Measurements from ENCODE around the gene PBX1.

PBX1 gene

DNA sequence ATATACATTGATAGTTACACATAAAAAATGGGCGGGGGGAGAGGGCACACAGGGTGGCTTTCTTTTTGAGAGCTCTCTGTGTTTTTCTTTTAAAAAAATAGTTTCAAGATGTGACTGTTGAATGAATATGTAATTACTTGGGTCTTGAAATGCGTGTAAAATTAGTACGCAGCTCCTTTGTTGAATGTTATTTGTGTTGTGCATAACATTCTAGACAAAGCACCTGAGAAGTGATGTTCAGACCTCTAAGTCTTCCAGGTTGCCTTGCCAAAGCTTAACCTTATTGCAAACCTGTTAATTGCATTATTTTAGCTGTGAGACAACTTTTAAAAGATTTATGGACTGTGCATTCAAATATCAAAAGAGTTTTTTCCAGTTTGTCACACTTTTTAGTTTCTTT is 5.4 kb downstream of the PBX1 start:
- DNase-seq, result no peak

DNA sequence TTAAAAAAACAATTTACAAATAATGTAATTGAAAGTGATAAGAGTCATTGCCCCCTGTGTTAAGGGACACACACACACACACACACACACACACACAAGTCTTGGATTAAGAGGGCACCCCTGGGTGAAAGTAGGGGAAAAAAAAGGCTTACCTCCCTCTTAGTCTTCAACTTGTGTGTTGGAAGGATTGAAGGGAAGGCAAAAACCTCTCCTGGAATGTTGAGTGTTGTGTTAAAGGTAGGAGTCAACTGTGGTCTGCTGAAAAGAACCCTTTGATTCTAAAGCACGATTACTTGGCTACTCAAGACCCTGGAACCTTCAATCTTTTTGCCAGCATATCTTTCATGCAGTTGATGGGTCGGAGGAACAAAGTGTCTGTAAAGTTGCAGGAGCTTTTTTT is 6.4 kb downstream of the PBX1 start:
- DNase-seq, result no peak

DNA sequence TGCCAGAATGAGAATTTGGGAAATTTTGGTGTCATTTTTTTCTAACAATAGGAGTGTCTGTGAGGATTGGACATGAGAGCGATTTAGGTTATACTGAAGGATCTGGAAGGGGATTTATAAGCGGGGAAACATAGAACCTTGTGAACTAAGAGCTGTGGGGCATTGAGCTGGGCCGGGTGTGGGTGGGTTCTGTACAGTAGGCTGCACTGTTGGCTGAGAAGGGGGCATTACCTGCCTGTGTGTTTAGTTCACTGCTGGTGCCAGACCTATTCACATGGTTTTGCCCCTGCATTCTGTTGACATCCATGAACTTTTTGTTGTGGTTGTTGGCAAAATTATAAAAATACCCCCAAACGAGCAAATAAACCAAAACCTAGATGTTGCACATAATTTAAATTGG is 8.8 kb downstream of the PBX1 start:
- no peak for DNase-seq

DNA sequence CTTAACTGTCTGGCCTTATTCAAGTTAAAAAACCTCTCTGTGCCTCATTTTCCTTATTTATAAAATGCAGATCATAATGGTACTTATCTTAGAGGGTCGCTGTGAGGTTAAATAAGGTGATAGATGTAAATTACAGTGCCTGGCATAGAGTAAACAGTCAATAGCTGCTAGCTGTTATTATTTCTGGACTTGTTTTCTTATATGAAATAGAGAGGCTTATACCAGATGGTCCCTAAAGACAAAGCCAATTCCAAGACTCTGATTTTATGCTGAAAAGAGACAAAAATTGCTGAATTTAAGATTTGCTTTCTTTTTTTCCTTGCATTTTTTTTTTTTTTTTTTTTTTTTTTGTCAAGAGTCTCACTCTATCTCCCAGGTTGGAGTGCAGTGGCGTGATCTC is 10.3 kb downstream of the PBX1 start:
- DNase-seq, result no peak

DNA sequence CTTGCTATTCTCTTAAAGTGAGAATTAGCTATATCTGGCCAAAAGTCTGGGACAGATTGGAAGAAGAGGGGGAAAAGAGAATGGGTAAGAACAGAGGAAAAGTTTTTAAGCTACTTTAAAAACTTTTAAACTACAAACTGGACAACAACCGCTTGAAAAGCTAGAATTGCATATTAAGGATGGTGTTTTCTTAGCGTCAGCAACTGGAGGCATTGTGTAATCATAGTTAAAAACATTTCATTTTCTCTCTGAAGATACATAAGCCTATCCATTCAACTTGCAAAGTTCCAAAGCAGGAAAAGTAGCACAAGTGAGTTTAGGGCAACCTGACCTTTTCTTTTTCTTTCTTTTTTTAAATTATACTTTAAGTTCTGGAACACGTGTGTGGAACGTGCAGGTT is 10.9 kb downstream of the PBX1 start:
- DNase-seq, result no peak

DNA sequence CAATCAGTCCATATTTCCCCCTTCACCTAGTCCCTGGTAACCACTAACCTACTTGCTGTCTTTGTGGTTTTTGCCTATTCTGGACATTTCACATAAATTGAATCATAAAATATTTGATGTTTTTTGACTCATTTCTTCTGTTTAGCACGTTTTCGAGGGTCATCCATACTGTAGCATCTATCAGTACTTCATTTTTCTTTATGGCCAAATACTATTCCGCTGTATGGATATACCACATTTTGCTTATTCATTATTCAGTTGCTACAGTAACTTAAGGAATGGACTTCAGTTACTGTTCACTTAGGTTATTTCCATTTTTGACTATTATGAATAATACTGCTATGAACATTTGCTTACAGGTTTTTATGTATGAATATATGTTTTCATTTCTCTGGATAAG is 12.3 kb downstream of the PBX1 start:
- no peak for DNase-seq

DNA sequence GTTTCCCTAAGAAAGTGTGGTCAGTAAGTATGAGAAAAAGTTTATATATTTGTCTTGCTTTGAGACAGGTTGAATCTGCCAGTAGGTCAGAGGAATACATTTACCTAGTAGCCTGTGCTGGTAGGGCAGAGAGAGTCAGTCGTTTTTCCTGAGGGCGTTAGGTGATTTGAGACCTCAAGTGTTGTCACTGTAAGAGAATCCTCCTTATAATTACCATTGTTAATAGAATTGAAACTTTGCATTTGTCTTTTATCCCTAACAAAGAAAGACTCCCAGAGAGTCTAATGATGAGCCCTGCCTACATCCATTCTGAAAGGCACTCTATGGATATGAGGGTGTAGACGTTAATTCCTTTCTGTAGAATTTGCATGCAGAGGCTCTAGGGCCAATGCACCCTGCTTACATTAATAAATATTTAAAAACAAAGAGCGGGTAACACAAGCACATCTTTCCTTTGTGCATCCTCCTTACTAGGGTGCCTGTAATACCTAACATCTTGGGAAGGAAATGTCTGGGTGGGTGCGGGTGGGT is 16.4 kb downstream of the PBX1 start:
- no peak for DNase-seq

DNA sequence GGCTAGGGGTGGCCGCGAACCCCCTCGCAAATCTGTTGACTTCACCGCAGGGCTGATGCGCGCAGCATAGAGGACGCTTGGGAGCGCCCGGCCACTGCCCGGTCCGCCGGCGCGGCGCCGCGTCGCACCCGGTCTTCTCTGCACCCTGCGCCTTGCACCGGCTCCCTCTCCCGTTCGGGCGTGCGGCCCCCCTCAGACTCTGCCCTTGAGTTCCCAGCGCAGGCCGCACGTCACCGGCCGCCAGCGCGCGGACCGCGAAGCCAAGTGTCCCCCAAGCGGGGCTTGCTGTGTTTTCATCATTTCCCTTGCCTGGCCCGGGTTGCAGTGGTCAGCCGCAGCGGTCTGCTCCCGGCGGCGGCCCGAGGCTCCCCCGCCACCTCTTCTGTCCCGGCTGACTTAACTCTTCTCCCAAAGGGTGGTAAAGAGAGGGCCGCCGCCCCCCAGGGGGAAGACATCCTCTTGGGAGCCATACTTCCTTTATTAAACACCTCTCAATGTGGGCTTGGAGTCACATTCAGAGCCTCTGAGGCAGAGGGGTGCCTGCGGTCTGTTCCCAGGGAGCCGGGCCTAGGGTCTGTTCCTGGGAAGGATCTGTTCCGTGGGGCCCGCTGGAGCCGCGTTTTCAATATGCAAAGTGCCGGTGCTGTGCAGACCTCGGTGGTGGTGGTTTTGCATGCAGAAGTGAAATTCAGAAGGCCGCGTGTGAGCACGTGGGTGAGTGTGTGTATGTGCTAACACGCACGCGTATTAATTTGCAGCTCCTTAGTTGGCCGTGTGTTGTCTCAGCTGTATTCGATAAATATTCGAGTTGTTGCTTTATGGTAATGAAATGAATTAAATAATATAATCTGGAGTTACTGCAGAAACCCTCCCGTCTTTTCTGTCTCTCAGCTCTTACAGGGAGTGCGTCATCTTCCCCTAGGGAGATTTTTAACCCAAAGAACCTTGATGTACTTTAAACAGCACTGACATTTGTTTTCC is 17.6 kb downstream of the PBX1 start:
- DNase-seq, result no peak

DNA sequence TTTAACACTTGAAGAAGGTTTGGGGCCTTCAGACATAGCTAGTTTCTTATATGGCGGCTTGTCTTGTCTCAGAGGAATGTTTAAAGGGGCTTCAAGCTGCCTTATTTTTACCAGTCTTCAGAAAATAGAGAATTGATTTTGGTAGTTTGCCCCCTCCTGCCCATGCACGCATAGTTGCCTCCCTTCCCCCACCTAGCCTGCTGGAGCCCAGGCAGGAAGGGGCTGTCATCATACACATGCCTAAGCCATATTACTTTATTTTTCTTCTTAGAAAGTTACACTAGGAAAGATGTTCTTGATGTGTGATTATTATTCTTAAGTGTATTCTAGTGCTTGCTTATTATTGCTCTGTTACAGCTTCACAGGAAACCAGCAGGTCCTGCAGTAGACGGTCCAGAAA is 18.3 kb downstream of the PBX1 start:
- no peak for DNase-seq

DNA sequence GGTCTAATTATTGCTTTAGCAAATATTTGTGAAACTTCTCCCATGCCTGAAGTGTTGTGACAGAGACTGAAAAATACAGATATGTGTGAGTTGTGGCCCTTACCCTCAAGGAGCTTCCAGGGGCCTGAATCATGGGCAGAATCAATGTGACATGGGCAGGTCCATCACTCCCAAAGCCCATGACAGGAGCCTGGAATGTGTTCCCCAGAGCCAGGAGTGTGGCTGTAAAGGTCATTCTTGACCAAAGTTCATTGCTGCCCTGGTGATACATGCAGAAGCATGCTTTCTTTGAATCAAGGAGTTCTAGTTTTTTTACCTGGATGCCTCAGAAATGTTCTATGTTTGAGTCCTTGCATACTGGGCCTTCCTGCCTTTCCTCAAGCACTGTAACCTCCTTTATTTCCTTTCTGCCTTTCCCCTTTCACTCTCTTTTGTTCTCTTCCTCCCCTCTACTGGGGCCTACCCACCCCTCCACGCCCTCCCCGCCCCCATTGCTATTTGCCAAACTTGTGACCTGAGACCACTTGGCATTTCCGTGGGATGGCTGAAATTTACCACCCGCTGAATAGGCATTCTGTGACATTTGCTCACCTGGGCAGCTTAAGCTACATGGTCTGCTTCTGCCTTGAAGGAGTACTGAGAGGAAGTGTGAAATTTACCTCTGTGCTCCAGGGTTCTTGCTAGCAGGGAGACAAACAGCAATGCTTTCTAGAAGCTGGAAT is 19.7 kb downstream of the PBX1 start:
- DNase-seq, result no peak

DNA sequence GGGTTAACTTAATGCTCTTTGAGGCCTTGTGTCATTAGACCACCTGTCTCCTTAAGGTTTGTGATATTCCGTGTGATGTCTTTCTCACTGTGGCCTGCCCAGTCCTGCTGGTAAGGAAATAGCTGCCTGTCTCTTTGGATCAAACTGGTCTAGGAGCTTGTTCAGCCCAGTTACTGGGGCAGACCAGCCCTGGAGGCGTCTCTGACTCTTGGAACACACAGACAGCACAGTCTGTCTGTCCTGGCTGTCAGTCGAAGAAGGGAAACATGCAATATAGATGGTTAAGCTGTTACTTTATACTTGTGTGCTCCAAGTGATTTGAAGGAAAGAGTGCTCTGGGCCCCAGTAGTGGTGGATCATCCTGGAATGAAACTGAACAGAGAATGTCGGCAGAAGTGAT is 20.4 kb downstream of the PBX1 start:
- DNase-seq, result no peak

DNA sequence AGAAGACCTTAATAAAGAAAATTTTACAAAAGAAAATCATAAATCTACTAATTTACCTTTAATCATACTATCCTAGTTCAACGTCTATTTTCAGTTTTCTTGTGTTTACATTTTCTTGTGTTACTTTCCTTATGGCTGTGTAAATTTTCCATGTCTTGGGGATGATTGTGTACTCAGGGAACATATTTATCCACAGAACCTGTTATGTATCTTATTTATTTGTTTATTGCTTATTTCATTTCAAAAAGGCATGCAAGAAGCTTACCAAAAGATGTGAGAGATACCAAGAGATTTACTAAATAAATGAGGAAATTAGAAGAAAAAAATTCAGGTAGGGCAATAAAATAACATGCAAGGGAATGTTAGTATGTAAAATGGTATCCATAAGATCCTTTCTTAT is 22.8 kb downstream of the PBX1 start:
- DNase-seq, result no peak

DNA sequence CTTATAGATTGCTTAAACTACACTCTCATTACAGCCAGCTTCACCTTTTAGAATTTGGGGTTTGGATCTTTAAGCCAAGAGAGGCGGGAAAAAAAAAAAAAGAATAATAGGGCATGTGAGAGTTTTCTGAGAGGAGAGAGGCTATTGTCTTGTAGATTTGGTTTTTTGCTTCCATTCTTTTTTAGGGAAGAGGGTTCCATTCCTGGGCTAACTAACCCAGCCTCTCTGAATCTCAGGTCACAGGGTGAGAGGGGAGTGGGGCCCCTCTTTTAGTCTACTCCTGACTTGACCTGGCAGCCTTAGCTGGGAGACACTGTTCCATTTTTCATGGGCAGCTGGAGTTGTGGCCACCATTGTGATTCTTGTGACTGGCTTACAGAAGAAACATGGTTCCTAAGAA is 24.2 kb downstream of the PBX1 start:
- DNase-seq, result no peak

DNA sequence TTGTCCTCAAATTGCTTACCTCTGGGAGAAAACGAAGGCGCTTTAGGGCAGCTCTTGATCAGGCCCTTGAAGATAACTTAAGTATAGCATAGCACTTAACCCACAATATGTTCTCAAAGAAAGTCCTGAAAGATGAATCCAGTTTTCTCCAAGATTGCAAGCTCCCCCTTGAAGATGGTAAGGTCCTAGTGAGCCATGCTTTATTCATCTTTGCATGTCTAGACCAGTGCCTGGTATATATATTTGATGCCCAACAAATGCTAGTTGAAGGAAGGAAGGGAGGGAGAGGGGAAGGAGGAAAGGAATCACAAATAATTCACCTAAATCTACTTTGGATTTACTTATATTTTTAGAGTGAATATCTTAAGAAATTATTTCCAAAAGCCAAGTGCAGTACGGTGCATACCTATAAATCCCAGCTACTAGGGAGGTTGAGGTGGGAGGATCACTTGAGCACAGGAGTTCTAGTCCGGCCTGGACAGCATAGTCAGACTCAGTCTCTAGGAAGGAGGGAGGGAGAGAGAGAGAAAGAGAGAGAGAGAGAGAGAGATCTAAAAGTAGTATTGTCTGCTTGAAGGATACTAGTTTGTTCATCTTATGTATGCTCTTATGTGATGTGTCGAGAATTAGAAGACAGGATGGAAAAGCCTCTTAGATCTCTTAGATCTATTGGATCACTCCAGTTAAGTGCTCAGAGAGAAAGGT is 25.0 kb downstream of the PBX1 start:
- DNase-seq, result no peak

DNA sequence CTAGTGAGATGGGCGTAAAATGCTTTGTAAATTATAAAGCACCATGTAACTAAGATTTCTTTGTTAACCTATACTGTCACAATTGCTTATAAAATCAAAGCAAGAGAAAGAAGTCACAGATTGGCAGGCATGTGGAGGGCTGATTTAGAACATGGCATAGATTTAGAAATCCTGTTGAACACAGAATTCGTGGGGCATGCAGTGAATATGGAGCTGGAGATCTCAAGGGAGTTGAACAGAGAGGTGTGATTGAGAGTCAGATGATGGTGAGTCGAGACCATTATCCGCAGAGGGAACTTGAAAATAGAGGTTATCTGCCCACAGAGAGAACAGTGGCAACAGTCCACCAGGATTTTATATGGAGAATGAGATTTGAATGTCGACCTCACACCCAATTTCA is 27.6 kb downstream of the PBX1 start:
- no peak for DNase-seq

DNA sequence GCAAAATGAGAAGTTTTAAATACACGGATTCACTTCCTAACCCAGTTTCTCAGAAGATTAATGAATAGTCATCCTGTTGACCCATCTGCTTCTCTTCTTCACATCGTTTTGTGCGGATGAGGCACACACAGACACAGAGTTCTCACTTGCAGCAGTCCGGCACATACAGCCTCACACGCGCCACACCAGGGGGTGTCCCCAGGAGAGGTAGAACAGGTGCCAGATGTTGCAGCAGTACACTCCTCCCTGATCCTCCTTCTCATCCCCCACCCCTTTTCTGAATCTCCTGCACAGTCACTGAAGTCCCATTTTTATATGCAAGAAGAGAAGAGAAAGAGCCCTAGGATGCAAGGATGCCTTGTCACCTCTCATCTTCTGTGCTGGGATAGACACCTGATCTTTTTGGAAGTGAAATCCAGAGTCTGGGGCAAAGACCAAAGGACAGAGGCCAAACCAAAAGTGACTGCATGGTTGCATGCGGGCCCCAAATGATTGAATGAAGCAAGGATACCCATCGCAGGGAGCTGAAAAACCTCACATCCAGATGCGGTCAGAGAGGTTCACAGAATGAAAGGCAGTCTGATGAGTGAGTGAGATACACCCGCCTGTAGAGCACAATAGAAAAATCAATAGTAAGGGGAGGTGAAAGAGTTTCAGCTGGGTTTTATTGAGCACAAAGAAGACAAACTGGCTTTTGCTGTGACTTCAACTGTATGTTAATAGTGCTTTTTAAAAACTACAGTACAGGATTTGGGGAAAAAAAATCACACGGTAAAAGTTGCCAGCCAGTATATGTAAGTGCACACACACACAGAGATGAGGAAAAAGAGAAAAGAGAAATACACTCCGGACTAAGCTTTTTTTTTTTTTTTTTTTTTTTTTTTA is 28.9 kb downstream of the PBX1 start:
- no peak for DNase-seq

DNA sequence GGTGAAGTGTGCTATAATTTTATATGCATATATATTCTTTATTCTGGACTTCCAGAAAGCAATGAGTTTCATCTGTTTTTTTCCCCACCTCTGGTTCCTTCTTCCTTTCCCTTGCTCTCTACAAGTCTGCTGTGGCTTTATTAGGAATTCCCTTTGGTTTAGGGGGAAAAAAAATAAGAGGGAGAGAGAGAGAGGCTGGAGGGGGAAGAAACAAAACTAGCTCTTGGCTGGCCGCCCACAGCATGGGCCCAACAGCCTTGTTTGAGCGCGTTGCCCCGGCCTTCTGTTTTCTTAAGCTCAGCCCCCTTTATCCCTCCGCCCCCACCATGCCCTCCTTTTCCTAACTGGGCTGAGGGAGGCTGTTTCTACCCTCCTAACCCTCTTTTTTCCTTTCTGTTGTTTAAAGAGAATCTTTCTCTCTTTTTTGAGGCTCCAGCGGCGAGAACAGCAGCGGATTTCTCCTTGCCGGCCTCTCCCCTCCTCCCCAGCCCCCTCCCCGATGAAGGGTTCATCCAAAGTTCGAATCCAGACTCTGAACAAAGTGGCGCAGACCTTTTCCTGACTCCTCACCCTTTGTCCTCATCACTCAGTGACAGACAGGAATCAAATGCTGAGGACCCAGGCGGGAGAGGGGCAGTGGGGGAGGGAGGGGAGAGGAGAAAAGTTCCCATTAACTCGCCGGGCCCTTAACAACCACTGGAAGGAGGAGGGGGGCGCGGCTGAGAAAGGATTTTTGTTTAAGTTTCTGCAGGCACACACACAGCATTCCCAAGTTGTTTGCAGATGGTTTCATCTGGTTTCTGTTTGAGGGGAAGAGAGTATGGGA is 29.7 kb downstream of the PBX1 start:
- no peak for DNase-seq

DNA sequence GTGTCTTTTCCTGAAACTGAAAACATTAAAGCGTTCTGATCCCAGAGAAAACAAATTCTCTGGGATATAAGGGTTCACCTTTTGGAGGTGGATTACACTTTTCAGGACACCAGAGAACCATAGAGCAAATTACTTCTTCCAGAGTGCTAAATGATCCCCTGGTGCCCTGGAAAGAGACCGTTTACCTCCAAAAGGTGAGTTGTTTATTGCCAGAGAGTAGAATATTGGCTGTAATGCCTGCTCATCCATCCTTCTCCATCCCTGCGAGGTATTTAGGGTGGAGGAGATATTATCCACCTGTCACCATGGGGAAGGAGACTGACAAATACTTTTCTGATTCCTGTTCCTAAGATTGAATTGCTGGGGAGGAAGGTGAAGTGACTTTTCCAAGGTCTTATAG is 30.4 kb downstream of the PBX1 start:
- DNase-seq, result no peak

DNA sequence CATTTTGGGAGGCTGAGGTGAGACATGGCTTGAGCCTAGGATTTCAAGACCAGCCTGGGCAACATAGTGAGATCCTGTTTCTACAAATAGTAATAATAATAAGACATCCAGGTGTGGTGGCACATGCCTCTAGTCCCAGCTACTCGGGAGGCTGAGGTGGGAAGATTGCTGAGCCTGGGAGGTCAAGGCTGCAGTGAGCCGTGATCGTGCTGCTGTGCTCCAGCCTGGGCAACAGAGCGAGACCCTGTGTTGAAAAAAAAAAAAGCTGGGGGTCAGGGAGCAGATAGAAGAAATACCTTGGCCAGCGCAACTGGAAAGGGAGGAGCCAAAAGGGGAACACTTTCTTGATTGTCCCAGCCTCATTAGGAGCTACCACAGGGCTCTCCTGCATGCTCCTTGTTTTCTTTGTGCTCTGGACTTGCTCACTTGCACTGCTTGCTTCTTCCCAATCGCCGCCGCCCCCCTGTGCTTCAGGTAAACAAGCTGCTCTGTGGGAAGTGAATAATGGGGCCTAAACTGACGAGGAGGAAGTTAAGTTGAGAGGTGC is 31.1 kb downstream of the PBX1 start:
- no peak for DNase-seq

DNA sequence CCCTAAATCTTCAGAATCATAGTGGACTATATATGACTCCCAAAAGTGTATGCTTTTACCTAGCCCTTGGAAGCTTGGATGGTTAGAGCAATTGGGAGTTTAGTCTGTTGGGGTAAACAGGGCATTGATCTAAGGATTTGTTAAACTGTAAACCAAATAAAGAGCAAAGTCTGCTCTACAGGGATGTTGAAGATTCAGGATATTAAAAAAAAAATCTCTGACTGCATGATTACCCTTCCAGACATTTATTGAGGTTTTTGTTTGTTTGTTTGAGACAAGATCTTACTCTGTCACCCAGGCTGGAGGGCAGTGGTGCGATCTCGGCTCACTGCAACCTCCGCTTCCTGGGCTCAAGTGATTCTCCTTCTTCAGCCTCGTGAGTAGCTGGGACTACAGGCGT is 31.6 kb downstream of the PBX1 start:
- DNase-seq, result no peak

DNA sequence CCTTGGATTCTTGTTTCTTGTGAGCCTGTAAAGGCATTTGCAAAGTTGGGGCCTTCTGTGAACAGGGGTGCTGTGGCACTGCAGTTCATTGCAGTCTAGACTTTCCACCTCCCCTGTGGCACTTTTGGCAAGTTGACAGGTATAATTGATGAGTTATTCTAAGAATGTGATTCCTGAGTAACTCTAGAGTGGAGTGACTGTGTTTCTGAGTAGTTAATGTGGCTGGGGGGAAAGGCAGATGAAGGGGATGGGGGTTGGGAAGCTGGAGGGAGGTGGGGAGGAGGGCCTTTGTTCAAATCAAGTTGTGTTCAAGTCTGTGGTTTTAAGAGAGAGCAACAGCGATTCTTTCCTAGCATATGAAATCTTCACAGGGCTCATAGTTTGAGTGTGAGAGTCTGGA is 32.9 kb downstream of the PBX1 start:
- no peak for DNase-seq

Data from T-helper 9 cell (primary cell).